ENCODE measurements around the gene NBPF4. TPM values are rescaled to one million over a fixed set of nuclear protein-coding genes. Genes with fewer than 3 reads are reported as not detected.
A peak's percentile ranks its signal among the peaks of the same experiment; 100 is the strongest.
"Not testable (repeated sequence)": the region's sequence is repeated elsewhere in the genome, so short reads cannot be mapped to it uniquely, and the experiment has no call there.

Gene NBPF4
- polyA plus RNA-seq, 1 donor, result not detected

- DNase-seq, result no peak
These were observed 34.3 kb downstream of the NBPF4 start for GRCh38 chr1:108209456-108210108.

GRCh38 chr1:108208724-108209446 lies 35.0 kb downstream of the NBPF4 start:
- no peak for DNase-seq

GRCh38 chr1:108203582-108203981 lies 40.3 kb downstream of the NBPF4 start:
- not testable (repeated sequence) for DNase-seq

GRCh38 chr1:108201687-108202086 lies 42.2 kb downstream of the NBPF4 start:
- no peak for DNase-seq

- DNase-seq, result peak; percentile 19
These were observed 43.2 kb downstream of the NBPF4 start for GRCh38 chr1:108200687-108201051.

GRCh38 chr1:108199781-108200686 lies 43.8 kb downstream of the NBPF4 start, which contains the start of gene SLC25A24:
TSS of gene SLC25A24 (minus strand) at chr1:108200343. CDS start at chr1:108200138, 205 bp downstream.
- peak; percentile 83 for DNase-seq

GRCh38 chr1:108199201-108199691 lies 44.6 kb downstream of the NBPF4 start:
- DNase-seq, result peak; percentile 21

- DNase-seq, result no peak
These were observed 49.8 kb downstream of the NBPF4 start for GRCh38 chr1:108194051-108194450.

GRCh38 chr1:108193333-108193732 lies 50.5 kb downstream of the NBPF4 start:
- no peak for DNase-seq

GRCh38 chr1:108192581-108192980 lies 51.3 kb downstream of the NBPF4 start:
- DNase-seq, result no peak

- DNase-seq, result no peak
These were observed 53.0 kb downstream of the NBPF4 start for GRCh38 chr1:108190686-108191416.

GRCh38 chr1:108190001-108190634 lies 53.8 kb downstream of the NBPF4 start:
- DNase-seq, result no peak

- no peak for DNase-seq
These were observed 55.1 kb downstream of the NBPF4 start for GRCh38 chr1:108188801-108189200.

GRCh38 chr1:108182959-108183700 lies 60.7 kb downstream of the NBPF4 start:
- DNase-seq, result no peak

GRCh38 chr1:108179018-108179417 lies 64.9 kb downstream of the NBPF4 start:
- no peak for DNase-seq

Other genes starting within 250 kb of the NBPF4 start
- 37.9 TPM for gene SLC25A24, start 43.7 kb downstream of the NBPF4 start, polyA plus RNA-seq (ENCODE audit: insufficient read length)
- not detected for gene NBPF6, start 206.3 kb upstream of the NBPF4 start, polyA plus RNA-seq (ENCODE audit: insufficient read length)